ENCODE measurements around the gene SARS1. TPM values are rescaled to one million over a fixed set of nuclear protein-coding genes. Genes with fewer than 3 reads are reported as not detected.
"Not testable (repeated sequence)": the region's sequence is repeated elsewhere in the genome, so short reads cannot be mapped to it uniquely, and the experiment has no call there.

The SARS1 gene
- total and polyA plus RNA-seq, 2 of the 8 experiments (the other 6 are each of a cell fraction or from before 2014, with no cell fraction given), result 83.1 to 146 TPM

- H4K8ac ChIP-seq (ENCODE audit: extremely low read depth, insufficient read depth, low read length); H2BK20ac ChIP-seq (ENCODE audit: low read length); H3K4ac ChIP-seq (replicated peaks; ENCODE audit: insufficient read length, low read depth, low read length); H3K14ac ChIP-seq (ENCODE audit: insufficient read length); H3K9me3 ChIP-seq (ENCODE audit: insufficient read depth in 2 of 2, low read depth in 1 of 2, low read length in 1 of 2); H3K36me3 ChIP-seq (ENCODE audit: control insufficient read depth in 2 of 4, insufficient read depth in 4 of 4, low read length in 3 of 4); DNase-seq (ENCODE audit: low read depth in 1 of 2, low spot score in 2 of 2); H2AK5ac ChIP-seq (ENCODE audit: low read depth, low read length); H2AFZ ChIP-seq (ENCODE audit: low read length); H4K5ac ChIP-seq (ENCODE audit: insufficient read length, low read depth, low read length); H3K9ac ChIP-seq (replicated peaks in 1 of 4; ENCODE audit: extremely low read depth in 1 of 4, low read depth in 3 of 4, low read length in 3 of 4); POLR2A ChIA-PET (ENCODE audit: partially characterized antibody); H3K18ac ChIP-seq (ENCODE audit: extremely low read depth, low read length); H2BK12ac ChIP-seq (ENCODE audit: low read depth, low read length); H2BK15ac ChIP-seq (ENCODE audit: low read length); H4K91ac ChIP-seq (replicated peaks; ENCODE audit: insufficient read length, low read length); FAIRE-seq; H3K56ac ChIP-seq (replicated peaks; ENCODE audit: insufficient read length, low read depth, low read length); H2BK5ac ChIP-seq (ENCODE audit: low read depth, low read length); H3K4me3 ChIP-seq (ENCODE audit: extremely low read depth in 1 of 4, insufficient read depth in 2 of 4, low read depth in 3 of 4, low read length in 4 of 4); H3K23ac ChIP-seq (ENCODE audit: insufficient read length); H3K79me2 ChIP-seq (ENCODE audit: control insufficient read depth in 1 of 2, insufficient read depth in 2 of 2, low read length in 2 of 2); H4K20me1 ChIP-seq (replicated peaks in 1 of 2; ENCODE audit: control insufficient read depth in 1 of 2, insufficient read depth in 2 of 2, low read length in 2 of 2); H2BK120ac ChIP-seq (replicated peaks; ENCODE audit: low read depth, low read length); H3K27me3 ChIP-seq (replicated peaks in 1 of 4; ENCODE audit: control insufficient read depth in 3 of 4, extremely low read depth in 1 of 4, insufficient read depth in 3 of 4, low read length in 3 of 4); H3K79me1 ChIP-seq (ENCODE audit: low read depth, low read length); H3K27ac ChIP-seq (ENCODE audit: low read depth, low read length); H3K4me2 ChIP-seq (ENCODE audit: insufficient read depth in 1 of 2, low read depth in 2 of 2, low read length in 2 of 2): not testable (repeated sequence)
- CTCF ChIA-PET (ENCODE audit: partially characterized antibody), result interaction anchor here (0.7 kb wide), 1 partner anchor 93 kb away, joined by 3 read pairs; no protein-coding TSS in a partner anchor
- peaks cover 12% of the 10 kb centered on the region for H3K23me2 ChIP-seq (ENCODE audit: low read depth, low read length)
- peaks cover 6 to 10% (median 7%) of the 10 kb centered on the region in 4 experiments for H3K4me1 ChIP-seq (replicated peaks in 1 of 4; ENCODE audit: control insufficient read depth in 3 of 4, insufficient read depth in 4 of 4, low read length in 3 of 4)
- WGBS, 2 experiments (ENCODE audit: extremely low coverage in 1 of 2, insufficient coverage in 1 of 2, insufficient read length in 1 of 2, insufficient replicate concordance in 2 of 2, low coverage in 1 of 2, low lambda C conversion rate in 2 of 2, missing lambda C conversion rate in 1 of 2), result 94% methylated on average over 5 of the region's 5 CpGs; no CpG with 5 or more reads in 1 of the 2 experiments
These were observed 73.0 kb downstream of the SARS1 start for GRCh38 chr1:109286762-109287161.

Other genes with a start within 250 kb of the SARS1 start
- 6.7 and 7.2 TPM in 2 replicates for gene WDR47, start 171.8 kb upstream of the SARS1 start, total RNA-seq (2021; fragmentation: NEBNext Ultra II Directional; extraction: Animal tissue kit (Norgen Biotek cat#: 25700))
- 1.2 and 1.9 TPM in 2 replicates for gene WDR47, start 171.8 kb upstream of the SARS1 start, polyA plus RNA-seq (2011; rRNA removed)
- 41.5 and 41.7 TPM in 2 replicates for gene TAF13, start 137.9 kb upstream of the SARS1 start, total RNA-seq (2021; fragmentation: NEBNext Ultra II Directional; extraction: Animal tissue kit (Norgen Biotek cat#: 25700))
- gene TAF13, start 137.9 kb upstream of the SARS1 start, polyA plus RNA-seq (2011; rRNA removed), result 5.6 and 13.1 TPM in 2 replicates
- 14.2 and 14.8 TPM in 2 replicates for gene TMEM167B, start 123.2 kb upstream of the SARS1 start, total RNA-seq (2021; fragmentation: NEBNext Ultra II Directional; extraction: Animal tissue kit (Norgen Biotek cat#: 25700))
- gene TMEM167B, start 123.2 kb upstream of the SARS1 start, polyA plus RNA-seq (2011; rRNA removed), result 3.5 and 3.6 TPM in 2 replicates
- gene ELAPOR1, start 99.8 kb upstream of the SARS1 start, total RNA-seq (2021; fragmentation: NEBNext Ultra II Directional; extraction: Animal tissue kit (Norgen Biotek cat#: 25700)), result 1.2 TPM in 2 replicates
- 2.5 and 3.1 TPM in 2 replicates for gene ELAPOR1, start 99.8 kb upstream of the SARS1 start, polyA plus RNA-seq (2011; rRNA removed)
- gene CELSR2, start 35.6 kb downstream of the SARS1 start, total RNA-seq (2021; fragmentation: NEBNext Ultra II Directional; extraction: Animal tissue kit (Norgen Biotek cat#: 25700)), result 27.7 and 28.0 TPM in 2 replicates
- 12.0 and 25.9 TPM in 2 replicates for gene CELSR2, start 35.6 kb downstream of the SARS1 start, polyA plus RNA-seq (2011; rRNA removed)
- 67.3 and 69.6 TPM in 2 replicates for gene PSRC1, start 69.2 kb downstream of the SARS1 start, total RNA-seq (2021; fragmentation: NEBNext Ultra II Directional; extraction: Animal tissue kit (Norgen Biotek cat#: 25700))
- gene PSRC1, start 69.2 kb downstream of the SARS1 start, polyA plus RNA-seq (2011; rRNA removed), result 56.1 and 83.3 TPM in 2 replicates
- 0.30 TPM in 1 of 2 replicates, not detected in the other for gene MYBPHL, start 93.1 kb downstream of the SARS1 start, total RNA-seq (2021; fragmentation: NEBNext Ultra II Directional; extraction: Animal tissue kit (Norgen Biotek cat#: 25700))
- 0.24 and 0.58 TPM in 2 replicates for gene MYBPHL, start 93.1 kb downstream of the SARS1 start, polyA plus RNA-seq (2011; rRNA removed)
- 67.4 and 69.6 TPM in 2 replicates for gene SORT1, start 184.0 kb downstream of the SARS1 start, total RNA-seq (2021; fragmentation: NEBNext Ultra II Directional; extraction: Animal tissue kit (Norgen Biotek cat#: 25700))
- gene SORT1, start 184.0 kb downstream of the SARS1 start, polyA plus RNA-seq (2011; rRNA removed), result 15.3 and 18.7 TPM in 2 replicates
- gene PSMA5, start 212.5 kb downstream of the SARS1 start, total RNA-seq (2021; fragmentation: NEBNext Ultra II Directional; extraction: Animal tissue kit (Norgen Biotek cat#: 25700)), result 147 and 166 TPM in 2 replicates
- gene PSMA5, start 212.5 kb downstream of the SARS1 start, polyA plus RNA-seq (2011; rRNA removed), result 73.3 and 140 TPM in 2 replicates